Limb (tissue), 2 donors: ENCODE data around the gene MARVELD3.
"Not testable (repeated sequence)": the region's sequence is repeated elsewhere in the genome, so short reads cannot be mapped to it uniquely, and the experiment has no call there.

Source experiments
- DNase-seq, 2 donors: peaks; one replicate each; pipeline ENCODE4 v3.0.0-alpha.2; 2016; ENCODE audit errors: extremely low spot score in 2 of 2

The MARVELD3 gene

GRCh38 chr16:71671165-71671564 lies 45.2 kb downstream of the MARVELD3 start:
- no peak for DNase-seq

DNA sequence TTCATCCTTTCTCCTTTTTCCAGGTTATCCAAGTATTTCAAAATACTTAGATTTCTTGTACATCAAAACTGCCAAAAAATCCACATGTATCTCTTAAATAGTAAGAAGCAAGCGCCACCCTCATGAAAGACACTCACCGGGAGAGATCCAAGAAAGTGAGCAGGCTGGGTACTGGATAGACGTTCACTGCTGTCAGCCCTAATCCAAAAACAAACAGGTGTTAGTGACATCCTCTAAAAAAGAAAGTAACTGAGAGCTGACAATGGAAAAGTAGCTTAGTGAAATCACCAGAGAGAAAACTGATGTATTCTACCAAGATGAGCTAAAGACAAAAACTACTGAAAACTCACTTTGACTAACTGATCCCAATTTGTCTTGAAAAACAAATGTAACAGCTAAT lies 46.1 kb downstream of the MARVELD3 start:
- DNase-seq, result no peak

DNA sequence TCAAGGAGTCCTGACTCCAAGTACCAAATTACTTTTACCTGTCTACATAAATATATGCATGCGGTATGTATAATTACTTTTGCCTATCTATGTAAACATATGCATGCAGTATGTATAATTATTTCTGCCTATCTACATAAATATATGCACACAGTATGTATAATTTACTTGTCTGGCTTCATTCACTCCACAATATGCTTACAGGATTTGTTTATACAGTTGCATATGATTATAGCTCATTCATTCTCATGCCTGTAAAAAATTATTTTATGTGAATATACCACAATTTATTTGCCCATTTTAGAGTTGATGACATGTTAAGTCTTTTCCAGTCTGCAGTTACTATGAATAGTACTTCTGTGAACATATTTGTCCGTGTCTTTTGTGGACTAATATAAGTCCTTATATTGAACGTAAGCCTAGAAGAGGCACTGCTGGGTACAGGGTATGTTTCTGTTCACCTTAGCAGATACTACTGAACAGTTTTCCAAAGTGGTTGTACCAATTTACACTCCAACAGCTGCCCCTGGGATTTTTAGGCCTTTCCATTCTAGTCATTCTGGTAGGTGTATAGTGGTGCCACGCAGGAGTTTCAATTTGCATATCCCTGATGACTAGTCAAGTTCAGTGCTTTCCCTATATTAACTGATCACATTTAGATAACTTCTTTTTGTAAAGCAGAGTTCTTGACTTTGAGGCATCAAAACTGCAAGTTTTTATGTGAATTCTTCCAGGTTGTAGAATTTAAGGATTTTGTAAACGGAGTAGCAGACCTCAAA lies 47.0 kb downstream of the MARVELD3 start:
- no peak for DNase-seq

- no peak for DNase-seq
These were observed 47.6 kb downstream of the MARVELD3 start for GRCh38 chr16:71673582-71673973.

- DNase-seq, result no peak
These were observed 48.2 kb downstream of the MARVELD3 start for GRCh38 chr16:71674229-71674628.

GRCh38 chr16:71675380-71675779 lies 49.4 kb downstream of the MARVELD3 start:
- DNase-seq, result no peak

DNA sequence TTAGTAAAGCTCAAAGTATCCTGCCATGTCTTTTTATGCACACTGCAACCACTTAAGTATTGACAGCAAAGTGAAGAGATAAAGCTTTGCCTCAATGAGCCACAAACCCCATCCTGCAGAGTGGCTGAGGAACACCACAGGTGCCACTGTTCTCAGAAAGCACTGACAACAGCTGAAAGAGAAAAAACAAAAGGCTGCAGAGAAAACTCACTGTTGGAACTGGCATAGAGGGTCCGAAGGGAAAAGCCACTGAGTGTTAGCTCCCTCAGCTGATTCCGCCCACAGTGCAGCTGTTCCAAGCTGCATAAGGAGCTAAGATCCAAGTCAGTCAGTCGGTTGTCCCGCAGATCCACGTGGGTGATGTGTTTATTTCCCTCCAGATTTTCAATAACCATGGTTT lies 50.3 kb downstream of the MARVELD3 start:
- no peak for DNase-seq

- DNase-seq, result no peak
These were observed 55.4 kb downstream of the MARVELD3 start for GRCh38 chr16:71681360-71681759.

GRCh38 chr16:71684280-71684679 lies 58.3 kb downstream of the MARVELD3 start:
- not testable (repeated sequence) for DNase-seq
